Stimulated activated CD4-positive, alpha-beta T cell treated with anti-CD3 and anti-CD28 coated beads, Interleukin-4, amount 100 ng/mL, for 1 hour (primary cell): ENCODE measurements around the gene CLEC16A.
"Not testable (repeated sequence)": the region's sequence is repeated elsewhere in the genome, so short reads cannot be mapped to it uniquely, and the experiment has no call there.

ENCODE experiments used
- DNase-seq: peaks from one replicate; pipeline ENCODE4 v3.0.0-alpha.2; 2020

The CLEC16A gene

GRCh38 chr16:11211061-11211976, 267.0 kb downstream of the CLEC16A start:
- DNase-seq: no peak

GRCh38 chr16:11211977-11212797, 267.8 kb downstream of the CLEC16A start:
- no peak for DNase-seq

- no peak for DNase-seq
Measured at GRCh38 chr16:11212798-11213196, 268.4 kb downstream of the CLEC16A start.

- DNase-seq: no peak
Measured at GRCh38 chr16:11213373-11213772, 269.0 kb downstream of the CLEC16A start.

- no peak for DNase-seq
Measured at GRCh38 chr16:11213799-11214198, 269.4 kb downstream of the CLEC16A start.

- DNase-seq: no peak
Measured at GRCh38 chr16:11215935-11216556, 271.7 kb downstream of the CLEC16A start.

GRCh38 chr16:11217651-11218603, 273.6 kb downstream of the CLEC16A start:
- no peak for DNase-seq

- DNase-seq: no peak
Measured at GRCh38 chr16:11218604-11218962, 274.2 kb downstream of the CLEC16A start.

- no peak for DNase-seq
Measured at GRCh38 chr16:11219178-11219577, 274.8 kb downstream of the CLEC16A start.

- not testable (repeated sequence) for DNase-seq
Measured at GRCh38 chr16:11220507-11220906, 276.1 kb downstream of the CLEC16A start.

GRCh38 chr16:11224096-11224893, 279.9 kb downstream of the CLEC16A start:
- peak; percentile 56 for DNase-seq

GRCh38 chr16:11224894-11225676, 280.7 kb downstream of the CLEC16A start:
- peak; percentile 89 for DNase-seq

- DNase-seq: no peak
Measured at GRCh38 chr16:11225677-11226549, 281.5 kb downstream of the CLEC16A start.

- DNase-seq: no peak
Measured at GRCh38 chr16:11229432-11229831, 285.1 kb downstream of the CLEC16A start.

GRCh38 chr16:11229906-11230305, 285.5 kb downstream of the CLEC16A start:
- DNase-seq: no peak

GRCh38 chr16:11231367-11231970, 287.1 kb downstream of the CLEC16A start:
- no peak for DNase-seq
